HG03565 (cell line): ENCODE data around the gene FAM219B.
"Not testable (repeated sequence)": the region's sequence is repeated elsewhere in the genome, so short reads cannot be mapped to it uniquely, and the experiment has no call there.

Experiments
- ATAC-seq: cut with Tn5 transposase; IDR thresholded peaks from one replicate; pipeline ENCODE4 v1.9.1; 2021; ENCODE audit warnings: mild to moderate bottlenecking, moderate library complexity; ENCODE audit not compliant: unreplicated experiment

Gene FAM219B

GRCh38 chr15:74906450-74907162 is at the start of gene FAM219B:
Gene FAM219B, minus strand, starts transcription at chr15:74906851. Its CDS starts 51 bp downstream, at chr15:74906800.
- peak; percentile 67 for ATAC-seq

- ATAC-seq: peak; percentile 42
These were observed 49.4 kb upstream of the FAM219B start for GRCh38 chr15:74955796-74956647.

- no peak for ATAC-seq
These were observed 48.4 kb upstream of the FAM219B start for GRCh38 chr15:74955017-74955416.

DNA sequence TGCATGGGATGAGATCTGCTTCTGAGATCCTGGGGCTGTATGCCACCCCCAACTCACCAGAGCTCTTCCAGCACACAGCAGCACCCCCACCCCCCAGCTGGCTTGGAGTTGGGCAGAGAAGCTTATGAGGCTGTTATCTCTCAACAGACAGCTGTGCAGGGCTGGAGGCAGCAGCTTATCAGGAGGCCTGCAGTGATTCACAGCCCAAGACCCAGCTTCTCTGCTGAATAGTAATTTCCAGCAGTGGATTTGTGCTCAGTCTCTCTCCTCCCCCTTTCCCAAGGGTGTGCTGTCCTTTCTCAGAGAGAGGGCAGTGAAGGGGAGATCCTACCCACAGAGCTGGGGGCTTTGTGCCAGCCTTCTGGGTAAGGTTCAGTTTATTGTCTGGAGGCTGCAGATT is 47.9 kb upstream of the FAM219B start:
- ATAC-seq: no peak

DNA sequence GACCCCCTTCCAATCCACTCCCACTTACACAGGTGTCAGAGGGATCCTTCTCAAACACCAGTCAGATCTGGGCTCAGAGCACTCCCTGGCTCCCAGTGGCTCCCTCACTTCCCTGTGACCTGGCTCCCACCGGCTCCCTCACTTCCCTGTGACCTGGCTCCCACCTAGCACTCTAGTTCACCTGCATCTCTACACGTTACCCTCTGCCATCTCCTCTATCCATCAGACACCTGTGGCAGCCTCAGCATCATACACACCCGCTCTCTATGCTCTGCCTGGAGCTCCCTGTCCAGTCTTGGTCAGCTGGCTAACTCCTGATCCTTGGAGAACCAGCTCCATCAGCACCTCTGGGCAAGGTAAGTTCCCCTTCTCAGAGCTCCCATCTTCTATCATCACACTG is 44.4 kb upstream of the FAM219B start:
- ATAC-seq: no peak

GRCh38 chr15:74950078-74950908 is 43.6 kb upstream of the FAM219B start:
- no peak for ATAC-seq

- peak; percentile 81 for ATAC-seq
These were observed 31.1 kb upstream of the FAM219B start, which contains the start of gene COX5A for GRCh38 chr15:74937590-74938371. Gene COX5A, minus strand, starts transcription at chr15:74938073. Its CDS starts 59 bp downstream, at chr15:74938014.

- ATAC-seq: no peak
These were observed 30.6 kb upstream of the FAM219B start for GRCh38 chr15:74937272-74937589.

GRCh38 chr15:74935193-74935592 is 28.5 kb upstream of the FAM219B start:
- not testable (repeated sequence) for ATAC-seq

DNA sequence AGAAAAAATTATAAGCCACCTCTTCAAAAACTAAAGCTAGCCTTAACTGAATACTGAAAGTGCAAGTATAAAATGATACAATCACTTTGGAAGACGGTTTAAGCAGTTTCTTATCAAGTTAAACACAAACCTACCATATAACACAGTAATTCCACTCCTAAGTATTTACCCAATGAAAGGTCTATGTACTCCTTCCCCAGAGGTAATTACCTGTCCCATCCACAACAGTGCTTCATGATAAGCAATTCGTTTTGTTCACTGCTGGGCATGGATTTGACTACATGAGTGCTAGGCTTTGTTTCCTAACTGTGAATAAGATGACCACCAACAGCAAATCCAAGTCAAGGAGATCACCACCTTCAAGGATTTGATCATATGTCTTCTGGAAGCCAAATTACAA is 26.9 kb upstream of the FAM219B start:
- ATAC-seq: no peak

DNA sequence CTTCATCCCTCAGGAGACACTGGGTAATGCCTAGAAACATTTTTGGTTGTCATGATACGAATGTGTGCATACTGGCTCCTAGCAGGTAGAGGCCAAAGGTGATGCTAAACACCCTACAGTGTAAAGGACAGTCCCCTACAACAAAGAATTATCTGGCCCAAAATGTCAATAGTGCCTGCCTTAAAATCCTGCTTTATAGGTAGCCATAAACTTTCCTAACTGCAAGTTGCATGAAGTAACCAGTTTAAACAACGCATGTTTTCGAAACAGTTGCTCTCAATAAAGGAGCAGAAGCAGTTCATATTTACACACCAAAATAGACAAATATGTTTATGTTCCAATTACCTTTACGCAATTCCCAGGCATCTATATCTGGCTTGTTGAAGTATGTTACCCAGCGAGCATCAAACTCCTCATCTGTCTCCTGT is 22.1 kb upstream of the FAM219B start:
- no peak for ATAC-seq

DNA sequence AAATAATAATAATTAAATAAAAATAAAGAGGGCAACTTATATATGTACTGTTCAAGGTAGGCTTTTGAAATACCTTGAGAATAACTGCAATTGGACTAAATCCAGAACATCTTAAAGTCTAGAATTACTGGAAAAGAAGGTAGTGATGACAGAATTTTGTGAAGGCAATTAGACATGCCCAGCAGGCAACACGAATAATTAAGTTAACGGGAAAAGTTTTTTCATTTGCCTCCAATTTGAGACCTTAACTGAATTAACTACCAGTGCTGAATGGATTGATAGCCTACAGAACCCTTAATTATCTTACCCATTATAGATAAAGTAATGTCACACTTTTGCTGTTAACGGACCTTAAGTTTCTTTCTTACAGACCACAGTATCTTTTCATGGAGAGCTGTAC is 17.9 kb upstream of the FAM219B start:
- ATAC-seq: no peak

GRCh38 chr15:74920456-74920855 is 13.8 kb upstream of the FAM219B start:
- ATAC-seq: no peak

- no peak for ATAC-seq
These were observed 11.0 kb upstream of the FAM219B start for GRCh38 chr15:74917676-74918075.

DNA sequence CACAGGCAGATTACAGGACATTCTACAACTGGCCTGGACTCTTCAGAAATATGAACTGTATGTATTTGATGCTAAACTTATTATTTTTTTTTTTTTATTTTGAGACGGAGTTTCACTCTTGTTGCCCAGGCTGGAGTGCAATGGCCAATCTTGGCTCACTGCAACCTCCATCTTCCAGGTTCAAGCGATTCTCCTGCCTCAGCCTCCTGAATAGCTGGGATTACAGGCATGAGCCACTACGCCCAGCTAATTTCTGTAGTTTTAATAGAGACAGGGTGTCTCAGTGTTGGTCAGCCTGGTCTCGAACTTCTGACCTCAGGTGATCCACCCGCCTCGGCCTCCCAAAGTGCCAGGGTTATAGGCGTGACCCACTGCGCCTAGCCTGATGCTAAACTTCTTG is 7.1 kb upstream of the FAM219B start:
- not testable (repeated sequence) for ATAC-seq

DNA sequence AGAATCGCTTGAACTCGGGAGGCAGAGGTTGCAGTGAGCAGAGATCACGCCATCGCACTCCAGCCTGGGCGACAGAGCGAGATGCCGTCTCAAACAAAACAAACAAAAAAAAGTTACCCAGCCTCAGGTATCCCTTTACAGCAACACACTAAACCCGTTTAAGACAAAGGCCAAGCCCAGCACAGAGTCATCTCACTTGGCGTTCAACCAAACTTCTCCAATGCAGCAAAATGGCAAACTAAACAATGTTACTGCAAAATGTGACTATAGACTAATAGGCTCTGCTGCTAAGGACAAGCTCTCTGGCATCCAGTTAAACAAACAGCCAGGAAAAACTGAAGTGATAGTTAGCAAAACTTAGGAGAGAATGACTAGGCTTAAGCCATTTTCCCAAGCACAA is 6.4 kb upstream of the FAM219B start:
- no peak for ATAC-seq

GRCh38 chr15:74908635-74909034 is 2.0 kb upstream of the FAM219B start:
- ATAC-seq: no peak

DNA sequence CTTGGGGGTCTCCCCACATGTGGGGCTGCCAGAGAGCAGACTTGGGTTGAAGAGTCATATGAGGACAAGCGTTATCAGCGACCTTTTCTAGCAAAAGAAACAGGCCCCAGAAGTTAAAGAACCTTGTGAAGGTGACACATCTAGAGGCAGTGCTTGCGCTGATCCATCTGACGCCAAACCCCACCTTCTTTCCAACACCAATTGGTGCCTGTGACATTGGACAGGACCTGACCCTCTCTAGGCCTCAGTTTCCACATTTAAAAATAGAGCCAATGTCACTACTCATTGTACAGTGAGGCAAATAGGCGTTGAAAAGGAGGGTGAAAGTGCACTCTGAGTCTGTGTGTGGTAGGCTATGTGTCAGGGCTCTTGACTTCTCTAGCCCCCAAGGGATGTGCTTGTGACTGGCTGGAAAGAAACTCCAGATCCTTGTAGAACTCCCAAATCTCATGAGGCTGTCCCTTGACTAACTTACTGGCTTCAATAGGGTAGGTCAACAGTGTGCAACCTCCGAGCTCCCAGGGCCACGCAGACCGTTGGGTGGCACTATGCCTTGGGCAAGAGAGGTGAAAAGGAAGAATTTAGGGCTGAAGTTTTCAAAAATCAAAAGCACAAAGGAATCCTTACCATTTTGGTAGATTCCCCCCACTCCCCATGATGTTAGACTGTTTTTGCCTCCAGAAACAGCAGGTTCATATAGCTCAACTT is 666 bp upstream of the FAM219B start:
- no peak for ATAC-seq

DNA sequence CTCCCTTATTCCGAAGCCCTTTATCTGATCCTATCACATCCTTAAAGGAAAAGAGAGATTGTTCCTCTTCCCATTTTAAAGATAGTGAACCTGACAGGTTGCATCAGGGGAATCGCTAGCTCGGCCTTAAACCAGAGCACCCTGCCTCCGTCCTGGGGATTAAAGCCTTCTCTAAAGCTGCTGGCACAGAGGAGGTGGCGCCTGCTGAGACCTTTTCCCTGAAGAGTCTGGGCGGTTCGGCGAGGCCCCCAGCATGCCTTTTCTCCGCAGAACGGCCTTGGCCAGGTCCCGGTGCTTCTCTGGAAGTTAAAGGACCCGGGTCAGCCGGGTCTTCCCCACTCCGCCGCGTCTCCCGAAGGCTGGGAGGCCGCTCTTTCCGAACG is 593 bp downstream of the FAM219B start:
- no peak for ATAC-seq
